Activated CD8-positive, alpha-beta memory T cell treated with anti-CD3 and anti-CD28 coated beads, Interleukin-2, amount 10 ng/mL, durations not matched to agents 7 days and 5 days (primary cell): ENCODE results near the gene LSAMP. TPM values are rescaled to one million over a fixed set of nuclear protein-coding genes. Genes with fewer than 3 reads are reported as not detected.

Experiments used
- ATAC-seq: fragments of 150-1000 bp; cut with Tn5 transposase; one replicate; pipeline ENCODE4 v1.10.0; 2021; ENCODE audit warnings: moderate library complexity
- CTCF ChIA-PET: fragments of 350-600 bp; sonication (Branson Sonifier 250); formaldehyde crosslinking; loops from one replicate; lab custom pipeline; 2021; ENCODE audit warnings: antibody characterized with exemption; lab: Charles Lee
- DNase-seq: peaks from one replicate; pipeline ENCODE4 v3.0.0-alpha.2; 2020
- H3K27ac Mint-ChIP-seq: one replicate; pipeline ENCODE4 v1.8.0; 2021; ENCODE audit warnings: mild to moderate bottlenecking, mixed read lengths
- H3K27me3 Mint-ChIP-seq: one replicate; pipeline ENCODE4 v1.8.0; 2021; ENCODE audit warnings: mixed read lengths
- H3K36me3 Mint-ChIP-seq: one replicate; pipeline ENCODE4 v1.8.0; 2021; ENCODE audit warnings: mild to moderate bottlenecking, mixed read lengths
- H3K4me1 Mint-ChIP-seq: one replicate; pipeline ENCODE4 v1.8.0; 2021; ENCODE audit warnings: mixed read lengths
- H3K4me3 Mint-ChIP-seq: one replicate; pipeline ENCODE4 v1.8.0; 2021; ENCODE audit warnings: mild to moderate bottlenecking, moderate library complexity, mixed read lengths
- H3K9me3 Mint-ChIP-seq: one replicate; pipeline ENCODE4 v1.8.0; 2022; ENCODE audit warnings: low read depth, mixed read lengths
- total RNA-seq, 2 experiments: library from RNA; stranded (reverse); gene quantifications; one replicate each; pipeline ENCODE4 v1.2.3, GENCODE V29; 2021

LSAMP gene
- total RNA-seq, 2 experiments from 2014 or later: not detected

GRCh38 chr3:116413319-116413718 is 32.0 kb downstream of the LSAMP start:
- Mint-ChIP-seq H3K4me1 (no peaks in the 10 kb centered on the region), H3K27me3 (no peaks in the 10 kb centered on the region), H3K9me3 (no peaks in the 10 kb centered on the region), H3K27ac (no peak overlapping the region), H3K4me3 (no peak overlapping the region), H3K36me3 (no peaks in the 10 kb centered on the region)
- CTCF ChIA-PET: no interaction called here
- DNase-seq: no peak
- ATAC-seq: no peak

GRCh38 chr3:116408473-116408872 is 36.8 kb downstream of the LSAMP start:
- Mint-ChIP-seq H3K4me3 (no peak overlapping the region), H3K4me1 (no peaks in the 10 kb centered on the region), H3K27me3 (no peaks in the 10 kb centered on the region), H3K36me3 (no peaks in the 10 kb centered on the region), H3K27ac (no peak overlapping the region), H3K9me3 (no peaks in the 10 kb centered on the region)
- DNase-seq (no peak), ATAC-seq (no peak)
- CTCF ChIA-PET: no interaction called here

DNA sequence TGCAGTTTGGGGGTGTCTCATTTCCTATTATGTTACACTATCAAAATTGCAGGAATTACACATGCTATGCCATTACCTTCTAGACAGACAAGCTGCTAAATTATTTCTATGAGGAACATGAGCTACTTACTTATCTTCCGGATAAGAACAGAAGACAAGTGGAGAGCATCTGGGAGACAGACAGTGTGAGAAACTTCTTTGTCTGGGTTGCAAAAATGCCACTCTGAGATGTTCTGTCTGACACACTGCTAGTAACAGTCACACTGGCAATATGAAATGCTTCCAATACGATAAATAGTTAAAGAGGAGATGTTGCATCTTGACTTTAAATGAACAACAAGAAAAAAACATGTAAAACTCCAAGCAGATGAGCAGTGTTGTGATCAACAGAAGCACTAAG is 40.1 kb downstream of the LSAMP start:
- no peaks in the 10 kb centered on the region for H3K9me3 Mint-ChIP-seq
- H3K4me3 Mint-ChIP-seq: no peak overlapping the region
- H3K4me1 Mint-ChIP-seq: no peaks in the 10 kb centered on the region
- CTCF ChIA-PET: no interaction called here
- H3K27ac Mint-ChIP-seq: no peak overlapping the region
- no peaks in the 10 kb centered on the region for H3K27me3 Mint-ChIP-seq
- ATAC-seq: no peak
- no peaks in the 10 kb centered on the region for H3K36me3 Mint-ChIP-seq
- no peak for DNase-seq

GRCh38 chr3:116399701-116400226 is 45.5 kb downstream of the LSAMP start:
- CTCF ChIA-PET: no interaction called here
- ATAC-seq: no peak
- Mint-ChIP-seq H3K4me3 (no peak overlapping the region), H3K27ac (no peak overlapping the region), H3K36me3 (no peaks in the 10 kb centered on the region), H3K4me1 (no peaks in the 10 kb centered on the region), H3K27me3 (no peaks in the 10 kb centered on the region), H3K9me3 (peaks cover 7% of the 10 kb centered on the region)
- DNase-seq: no peak

GRCh38 chr3:116394365-116394764 is 50.9 kb downstream of the LSAMP start:
- H3K9me3 Mint-ChIP-seq: peaks cover 7% of the 10 kb centered on the region
- no peak for DNase-seq
- H3K27me3 Mint-ChIP-seq: no peaks in the 10 kb centered on the region
- CTCF ChIA-PET: no interaction called here
- H3K27ac Mint-ChIP-seq: no peak overlapping the region
- no peaks in the 10 kb centered on the region for H3K4me1 Mint-ChIP-seq
- H3K4me3 Mint-ChIP-seq: no peak overlapping the region
- no peaks in the 10 kb centered on the region for H3K36me3 Mint-ChIP-seq
- no peak for ATAC-seq

GRCh38 chr3:116393199-116393598 is 52.1 kb downstream of the LSAMP start:
- Mint-ChIP-seq H3K27ac (no peak overlapping the region), H3K27me3 (no peaks in the 10 kb centered on the region)
- CTCF ChIA-PET: no interaction called here

DNA sequence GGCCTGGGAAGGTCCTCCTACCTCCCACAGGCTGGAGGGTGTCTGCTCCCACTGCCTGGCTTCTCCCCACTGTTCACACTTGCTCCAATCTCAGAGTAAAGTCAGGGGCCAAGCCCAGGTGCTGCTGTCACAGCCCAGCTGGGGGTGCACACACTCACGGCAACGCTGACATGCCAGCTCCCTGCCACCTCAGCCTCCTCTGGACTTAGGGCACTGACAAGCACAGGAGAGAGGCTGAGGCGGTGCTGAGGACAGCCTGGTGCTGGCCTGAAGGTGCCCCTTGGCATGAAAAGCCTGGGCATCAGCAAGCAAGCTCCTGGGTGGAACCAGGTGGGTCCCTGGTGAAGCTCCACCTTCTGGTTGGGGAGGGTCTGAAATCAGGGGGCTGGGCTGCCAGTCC is 53.0 kb downstream of the LSAMP start:
- no peak overlapping the region for H3K27ac Mint-ChIP-seq
- H3K9me3 Mint-ChIP-seq: peaks cover 11% of the 10 kb centered on the region
- DNase-seq (no peak), ATAC-seq (no peak)
- H3K4me3 Mint-ChIP-seq: no peak overlapping the region
- H3K27me3 Mint-ChIP-seq: no peaks in the 10 kb centered on the region
- H3K4me1 Mint-ChIP-seq: no peaks in the 10 kb centered on the region
- no peaks in the 10 kb centered on the region for H3K36me3 Mint-ChIP-seq
- CTCF ChIA-PET: no interaction called here

More at GRCh38 chr3:116393199-116393598, 52.1 kb downstream of the LSAMP start:
- DNase-seq (no peak), ATAC-seq (no peak)
- no peaks in the 10 kb centered on the region for H3K4me1 Mint-ChIP-seq
- H3K36me3 Mint-ChIP-seq: no peaks in the 10 kb centered on the region
- peaks cover 11% of the 10 kb centered on the region for H3K9me3 Mint-ChIP-seq
- no peak overlapping the region for H3K4me3 Mint-ChIP-seq

DNA sequence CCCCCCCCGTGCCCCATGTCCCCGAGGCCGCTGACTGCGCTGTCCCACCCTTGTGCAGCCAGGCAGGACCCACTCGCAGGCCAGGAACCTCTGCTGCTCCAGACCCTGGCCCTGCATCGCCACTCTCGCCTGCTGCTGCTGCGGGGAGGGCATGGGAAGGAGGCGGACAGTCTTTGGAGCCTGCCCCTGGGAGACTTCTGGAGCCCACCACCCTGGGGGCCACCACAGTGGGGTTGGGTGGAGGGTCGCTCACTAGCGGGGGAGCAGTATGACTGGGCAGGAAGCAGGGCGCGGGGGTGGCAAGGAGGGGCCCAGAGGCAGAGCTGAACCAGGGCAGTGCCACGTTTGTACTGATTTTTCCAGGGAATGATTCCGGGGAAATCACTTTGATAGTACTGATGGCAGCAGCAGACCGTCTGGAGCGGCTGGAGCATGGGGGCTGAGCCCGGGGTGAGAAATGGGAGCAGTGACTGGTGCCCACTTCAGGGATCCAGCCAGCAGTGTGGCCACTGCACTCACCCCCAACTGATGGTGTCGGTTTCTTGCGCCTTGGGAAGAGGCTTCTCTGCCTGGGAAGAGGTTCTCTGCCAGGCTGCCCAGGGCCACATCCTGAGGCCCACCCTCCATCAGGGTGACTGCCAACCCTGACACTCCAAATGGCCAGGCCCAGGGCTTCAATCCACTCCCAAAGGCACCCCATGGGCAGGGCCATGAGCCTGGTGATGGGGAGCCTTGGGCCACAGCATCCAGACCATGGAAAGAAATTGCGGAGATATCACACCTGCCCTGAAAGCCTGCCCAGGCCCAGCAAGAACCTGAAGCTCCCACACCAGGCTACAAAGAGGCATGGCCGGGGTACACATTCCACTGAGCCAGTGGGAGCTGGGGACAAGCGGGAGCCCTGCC is 53.7 kb downstream of the LSAMP start:
- Mint-ChIP-seq H3K27ac (no peak overlapping the region), H3K36me3 (no peaks in the 10 kb centered on the region), H3K4me1 (no peaks in the 10 kb centered on the region), H3K9me3 (peaks cover 12% of the 10 kb centered on the region), H3K4me3 (no peak overlapping the region), H3K27me3 (no peaks in the 10 kb centered on the region)
- CTCF ChIA-PET: no interaction called here
- DNase-seq (no peak), ATAC-seq (no peak)

- Mint-ChIP-seq H3K9me3 (peaks cover 12% of the 10 kb centered on the region), H3K4me3 (no peak overlapping the region), H3K27me3 (no peaks in the 10 kb centered on the region), H3K4me1 (no peaks in the 10 kb centered on the region), H3K27ac (no peak overlapping the region), H3K36me3 (no peaks in the 10 kb centered on the region)
- ATAC-seq (no peak), DNase-seq (no peak)
- CTCF ChIA-PET: no interaction called here
These were observed 55.0 kb downstream of the LSAMP start for GRCh38 chr3:116390318-116390717.

- ATAC-seq: no peak
- Mint-ChIP-seq H3K27me3 (no peaks in the 10 kb centered on the region), H3K4me3 (no peak overlapping the region), H3K27ac (no peak overlapping the region), H3K9me3 (peaks cover 8% of the 10 kb centered on the region), H3K36me3 (no peaks in the 10 kb centered on the region), H3K4me1 (no peaks in the 10 kb centered on the region)
- CTCF ChIA-PET: no interaction called here
- no peak for DNase-seq
These were observed 56.4 kb downstream of the LSAMP start for GRCh38 chr3:116388867-116389385.

GRCh38 chr3:116386168-116386567 is 59.1 kb downstream of the LSAMP start:
- CTCF ChIA-PET: no interaction called here
- Mint-ChIP-seq H3K4me1 (no peaks in the 10 kb centered on the region), H3K27me3 (no peaks in the 10 kb centered on the region), H3K27ac (no peak overlapping the region), H3K4me3 (no peak overlapping the region), H3K9me3 (peaks cover 11% of the 10 kb centered on the region), H3K36me3 (no peaks in the 10 kb centered on the region)
- no peak for ATAC-seq
- DNase-seq: no peak

GRCh38 chr3:116384717-116385116 is 60.6 kb downstream of the LSAMP start:
- DNase-seq: no peak
- CTCF ChIA-PET: no interaction called here
- H3K27me3 Mint-ChIP-seq: no peaks in the 10 kb centered on the region
- H3K9me3 Mint-ChIP-seq: peaks cover 11% of the 10 kb centered on the region
- H3K27ac Mint-ChIP-seq: no peak overlapping the region
- no peaks in the 10 kb centered on the region for H3K4me1 Mint-ChIP-seq
- H3K4me3 Mint-ChIP-seq: no peak overlapping the region
- no peaks in the 10 kb centered on the region for H3K36me3 Mint-ChIP-seq
- no peak for ATAC-seq

GRCh38 chr3:116378077-116378476 is 67.2 kb downstream of the LSAMP start:
- no peaks in the 10 kb centered on the region for H3K4me1 Mint-ChIP-seq
- no peak overlapping the region for H3K27ac Mint-ChIP-seq
- no peaks in the 10 kb centered on the region for H3K27me3 Mint-ChIP-seq
- no peak overlapping the region for H3K4me3 Mint-ChIP-seq
- peaks cover 3% of the 10 kb centered on the region for H3K9me3 Mint-ChIP-seq
- DNase-seq: no peak
- H3K36me3 Mint-ChIP-seq: no peaks in the 10 kb centered on the region
- no peak for ATAC-seq
- CTCF ChIA-PET: no interaction called here

DNA sequence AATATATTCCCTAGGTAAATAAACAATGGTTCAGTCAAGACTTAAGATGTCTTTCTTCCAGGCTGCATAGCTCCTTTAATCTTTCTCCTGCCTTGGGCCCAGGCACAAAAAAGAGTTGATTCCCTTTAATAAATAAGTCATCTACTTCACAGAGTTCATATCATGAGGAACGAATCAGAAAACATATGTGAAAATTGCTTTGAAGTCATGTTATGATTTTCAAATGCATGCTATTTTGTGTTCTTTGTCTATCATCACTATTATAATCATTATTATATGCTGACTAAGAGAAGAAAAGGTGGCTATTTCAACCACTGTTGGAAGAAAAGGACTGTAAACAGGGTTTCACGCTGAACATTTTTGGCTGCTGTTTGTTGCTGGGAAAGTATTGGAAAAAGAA is 70.4 kb downstream of the LSAMP start:
- ATAC-seq: no peak
- no peaks in the 10 kb centered on the region for H3K36me3 Mint-ChIP-seq
- CTCF ChIA-PET: no interaction called here
- H3K27ac Mint-ChIP-seq: no peak overlapping the region
- no peak for DNase-seq
- H3K4me1 Mint-ChIP-seq: no peaks in the 10 kb centered on the region
- no peak overlapping the region for H3K4me3 Mint-ChIP-seq
- no peaks in the 10 kb centered on the region for H3K27me3 Mint-ChIP-seq
- no peaks in the 10 kb centered on the region for H3K9me3 Mint-ChIP-seq
